GM12873 (cell line): ENCODE data around the gene B2M.

Source experiments
- CTCF ChIP-seq: IDR thresholded peaks from 2 replicates; pipeline ENCODE4 v1.5.1; 2012; ENCODE audit warnings: low read depth, mild to moderate bottlenecking, moderate library complexity, low read length, control low read depth; ENCODE audit not compliant: insufficient read depth; ENCODE audit errors: missing control alignments

B2M gene

GRCh38 chr15:44726568-44727484 lies 15.5 kb downstream of the B2M start:
- no peak for TF ChIP-seq CTCF

- no peak for TF ChIP-seq CTCF
These were observed 16.3 kb downstream of the B2M start for GRCh38 chr15:44727485-44728231.

- TF ChIP-seq CTCF = no peak
These were observed 17.5 kb downstream of the B2M start for GRCh38 chr15:44728576-44729407.

- TF ChIP-seq CTCF = no peak
These were observed 18.3 kb downstream of the B2M start for GRCh38 chr15:44729408-44730127.

- TF ChIP-seq CTCF = no peak
These were observed 23.6 kb downstream of the B2M start for GRCh38 chr15:44734839-44735481.

GRCh38 chr15:44735482-44736180 lies 24.3 kb downstream of the B2M start:
- TF ChIP-seq CTCF = peak; percentile 4
